ENCODE results near the gene TRPV6. TPM values are rescaled to one million over a fixed set of nuclear protein-coding genes. Genes with fewer than 3 reads are reported as not detected.

The TRPV6 gene
- total and polyA plus RNA-seq, 4 donors: 0.32 to 1.5 (median 0.36) TPM; not detected in 1

DNA sequence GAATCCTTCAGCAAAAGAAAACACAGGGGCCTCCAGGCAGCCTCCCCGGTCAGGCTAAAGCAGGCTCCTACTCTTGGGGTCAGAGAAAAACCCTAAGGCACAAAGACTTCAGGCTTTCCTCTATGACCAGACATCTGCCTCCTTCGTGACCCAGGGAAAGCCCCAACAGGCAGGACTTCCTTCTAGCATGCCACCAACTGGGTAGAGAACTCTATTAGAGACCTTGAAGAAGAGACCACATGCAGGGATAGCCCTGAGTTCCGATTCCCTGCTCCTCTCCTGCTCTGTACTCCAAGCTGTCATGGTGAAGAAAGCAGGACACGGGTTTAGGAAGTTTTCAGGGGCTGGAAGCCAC is 1.3 kb downstream of the TRPV6 start:
- Histone ChIP-seq H3K27me3 (ENCODE audit: control insufficient read depth in 4 of 4, insufficient read depth in 4 of 4, low read length in 3 of 4) (peaks cover 0 to 3% (median 0%) of the 10 kb centered on the region in 4 donors), H3K4me3 (ENCODE audit: low read depth in 1 of 3, low read length in 3 of 3) (no peak overlapping the region), H3K36me3 (ENCODE audit: control insufficient read depth in 4 of 4, insufficient read depth in 3 of 4, low read depth in 1 of 4, low read length in 3 of 4) (no peaks in the 10 kb centered on the region), H3K9me3 (ENCODE audit: control insufficient read depth in 4 of 4, low read length in 3 of 4) (no peaks in the 10 kb centered on the region), H3K4me1 (ENCODE audit: control insufficient read depth in 4 of 4, insufficient read depth in 4 of 4, low read length in 3 of 4) (no peaks in the 10 kb centered on the region), H3K9ac (ENCODE audit: low read depth in 1 of 2, low read length in 2 of 2) (no peak overlapping the region), H3K27ac (ENCODE audit: low read depth in 1 of 2, low read length in 2 of 2) (no peak overlapping the region)
- no peak for DNase-seq (ENCODE audit: low spot score)
- TF ChIP-seq YY1 (IDR thresholded peaks at IDR 0.05) (no peak), TAF1 (conservative IDR thresholded peaks at IDR 0.05) (no peak), HNF4A (conservative IDR thresholded peaks at IDR 0.05) (no peak), NR2F2 (IDR thresholded peaks at IDR 0.05) (no peak), RXRA (IDR thresholded peaks at IDR 0.05) (no peak), SP1 (IDR thresholded peaks at IDR 0.05) (no peak), EGR1 (IDR thresholded peaks at IDR 0.05; ENCODE audit: low read depth in 2 of 2) (no peak), FOXA1 (IDR thresholded peaks at IDR 0.05) (no peak), HNF4G (IDR thresholded peaks at IDR 0.05) (no peak), JUND (IDR thresholded peaks at IDR 0.05) (no peak), GABPA (IDR thresholded peaks at IDR 0.05 in 1 of 2, conservative IDR thresholded peaks at IDR 0.05 in 1 of 2) (no peak), RAD21 (IDR thresholded peaks at IDR 0.05) (no peak), FOXA2 (IDR thresholded peaks at IDR 0.05) (no peak)
- TF ChIP-seq, protein P1, sequence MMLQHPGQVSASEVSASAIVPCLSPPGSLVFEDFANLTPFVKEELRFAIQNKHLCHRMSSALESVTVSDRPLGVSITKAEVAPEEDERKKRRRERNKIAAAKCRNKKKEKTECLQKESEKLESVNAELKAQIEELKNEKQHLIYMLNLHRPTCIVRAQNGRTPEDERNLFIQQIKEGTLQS (IDR thresholded peaks at IDR 0.05): no peak
- TF ChIP-seq, protein P2, sequence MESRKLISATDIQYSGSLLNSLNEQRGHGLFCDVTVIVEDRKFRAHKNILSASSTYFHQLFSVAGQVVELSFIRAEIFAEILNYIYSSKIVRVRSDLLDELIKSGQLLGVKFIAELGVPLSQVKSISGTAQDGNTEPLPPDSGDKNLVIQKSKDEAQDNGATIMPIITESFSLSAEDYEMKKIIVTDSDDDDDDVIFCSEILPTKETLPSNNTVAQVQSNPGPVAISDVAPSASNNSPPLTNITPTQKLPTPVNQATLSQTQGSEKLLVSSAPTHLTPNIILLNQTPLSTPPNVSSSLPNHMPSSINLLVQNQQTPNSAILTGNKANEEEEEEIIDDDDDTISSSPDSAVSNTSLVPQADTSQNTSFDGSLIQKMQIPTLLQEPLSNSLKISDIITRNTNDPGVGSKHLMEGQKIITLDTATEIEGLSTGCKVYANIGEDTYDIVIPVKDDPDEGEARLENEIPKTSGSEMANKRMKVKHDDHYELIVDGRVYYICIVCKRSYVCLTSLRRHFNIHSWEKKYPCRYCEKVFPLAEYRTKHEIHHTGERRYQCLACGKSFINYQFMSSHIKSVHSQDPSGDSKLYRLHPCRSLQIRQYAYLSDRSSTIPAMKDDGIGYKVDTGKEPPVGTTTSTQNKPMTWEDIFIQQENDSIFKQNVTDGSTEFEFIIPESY (IDR thresholded peaks at IDR 0.05): no peak
- TF ChIP-seq, protein P3, sequence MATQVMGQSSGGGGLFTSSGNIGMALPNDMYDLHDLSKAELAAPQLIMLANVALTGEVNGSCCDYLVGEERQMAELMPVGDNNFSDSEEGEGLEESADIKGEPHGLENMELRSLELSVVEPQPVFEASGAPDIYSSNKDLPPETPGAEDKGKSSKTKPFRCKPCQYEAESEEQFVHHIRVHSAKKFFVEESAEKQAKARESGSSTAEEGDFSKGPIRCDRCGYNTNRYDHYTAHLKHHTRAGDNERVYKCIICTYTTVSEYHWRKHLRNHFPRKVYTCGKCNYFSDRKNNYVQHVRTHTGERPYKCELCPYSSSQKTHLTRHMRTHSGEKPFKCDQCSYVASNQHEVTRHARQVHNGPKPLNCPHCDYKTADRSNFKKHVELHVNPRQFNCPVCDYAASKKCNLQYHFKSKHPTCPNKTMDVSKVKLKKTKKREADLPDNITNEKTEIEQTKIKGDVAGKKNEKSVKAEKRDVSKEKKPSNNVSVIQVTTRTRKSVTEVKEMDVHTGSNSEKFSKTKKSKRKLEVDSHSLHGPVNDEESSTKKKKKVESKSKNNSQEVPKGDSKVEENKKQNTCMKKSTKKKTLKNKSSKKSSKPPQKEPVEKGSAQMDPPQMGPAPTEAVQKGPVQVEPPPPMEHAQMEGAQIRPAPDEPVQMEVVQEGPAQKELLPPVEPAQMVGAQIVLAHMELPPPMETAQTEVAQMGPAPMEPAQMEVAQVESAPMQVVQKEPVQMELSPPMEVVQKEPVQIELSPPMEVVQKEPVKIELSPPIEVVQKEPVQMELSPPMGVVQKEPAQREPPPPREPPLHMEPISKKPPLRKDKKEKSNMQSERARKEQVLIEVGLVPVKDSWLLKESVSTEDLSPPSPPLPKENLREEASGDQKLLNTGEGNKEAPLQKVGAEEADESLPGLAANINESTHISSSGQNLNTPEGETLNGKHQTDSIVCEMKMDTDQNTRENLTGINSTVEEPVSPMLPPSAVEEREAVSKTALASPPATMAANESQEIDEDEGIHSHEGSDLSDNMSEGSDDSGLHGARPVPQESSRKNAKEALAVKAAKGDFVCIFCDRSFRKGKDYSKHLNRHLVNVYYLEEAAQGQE (IDR thresholded peaks at IDR 0.05): no peak
- TF ChIP-seq, protein P4, sequence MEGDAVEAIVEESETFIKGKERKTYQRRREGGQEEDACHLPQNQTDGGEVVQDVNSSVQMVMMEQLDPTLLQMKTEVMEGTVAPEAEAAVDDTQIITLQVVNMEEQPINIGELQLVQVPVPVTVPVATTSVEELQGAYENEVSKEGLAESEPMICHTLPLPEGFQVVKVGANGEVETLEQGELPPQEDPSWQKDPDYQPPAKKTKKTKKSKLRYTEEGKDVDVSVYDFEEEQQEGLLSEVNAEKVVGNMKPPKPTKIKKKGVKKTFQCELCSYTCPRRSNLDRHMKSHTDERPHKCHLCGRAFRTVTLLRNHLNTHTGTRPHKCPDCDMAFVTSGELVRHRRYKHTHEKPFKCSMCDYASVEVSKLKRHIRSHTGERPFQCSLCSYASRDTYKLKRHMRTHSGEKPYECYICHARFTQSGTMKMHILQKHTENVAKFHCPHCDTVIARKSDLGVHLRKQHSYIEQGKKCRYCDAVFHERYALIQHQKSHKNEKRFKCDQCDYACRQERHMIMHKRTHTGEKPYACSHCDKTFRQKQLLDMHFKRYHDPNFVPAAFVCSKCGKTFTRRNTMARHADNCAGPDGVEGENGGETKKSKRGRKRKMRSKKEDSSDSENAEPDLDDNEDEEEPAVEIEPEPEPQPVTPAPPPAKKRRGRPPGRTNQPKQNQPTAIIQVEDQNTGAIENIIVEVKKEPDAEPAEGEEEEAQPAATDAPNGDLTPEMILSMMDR (IDR thresholded peaks at IDR 0.05; ENCODE audit: low read depth, low read length, missing input control): no peak
- TF ChIP-seq, protein P5, sequence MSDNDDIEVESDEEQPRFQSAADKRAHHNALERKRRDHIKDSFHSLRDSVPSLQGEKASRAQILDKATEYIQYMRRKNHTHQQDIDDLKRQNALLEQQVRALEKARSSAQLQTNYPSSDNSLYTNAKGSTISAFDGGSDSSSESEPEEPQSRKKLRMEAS (IDR thresholded peaks at IDR 0.05): no peak
- WGBS: 80% methylated on average over 4 of the region's 4 CpGs

Measured in liver (tissue), 9 donors.